Naive thymus-derived CD4-positive, alpha-beta T cell (primary cell): ENCODE results near the gene SOX5. TPM values are rescaled to one million over a fixed set of nuclear protein-coding genes. Genes with fewer than 3 reads are reported as not detected.

Experiments
- ATAC-seq: fragments of 150-1000 bp; cut with Tn5 transposase; 2 replicates; pipeline ENCODE4 v1.10.0; 2021; ENCODE audit warnings: mild to moderate bottlenecking, moderate library complexity
- CTCF ChIA-PET: fragments of 350-600 bp; sonication (Branson Sonifier 250); formaldehyde crosslinking; loops from one replicate; lab custom pipeline; 2021; ENCODE audit warnings: antibody characterized with exemption; lab: Charles Lee
- POLR2A ChIA-PET: fragments of 350-600 bp; sonication (Branson Sonifier 250); formaldehyde crosslinking; loops from one replicate; lab custom pipeline; 2021; ENCODE audit warnings: antibody characterized with exemption, inconsistent platforms; lab: Charles Lee
- DNase-seq, 9 donors: peaks; one replicate each; pipeline versions ENCODE4 v3.0.0 to v3.0.0-alpha.2; 2020 to 2022; ENCODE audit warnings: mixed read lengths in 1 of 9
- H3K27ac ChIP-seq: one replicate; pipeline ENCODE4 v1.7.0; 2013; ENCODE audit warnings: mild to moderate bottlenecking, low read depth, low read length, moderate library complexity
- H3K27me3 ChIP-seq, 2 donors: one replicate each; pipeline ENCODE4 v1.7.0; 2013; ENCODE audit warnings: low read length in 2 of 2, mild to moderate bottlenecking in 2 of 2, moderate library complexity in 2 of 2; ENCODE audit not compliant: control insufficient read depth in 2 of 2, insufficient read depth in 2 of 2
- H3K36me3 ChIP-seq, 3 experiments: 1 replicate in 2 of 3; 2 replicates in 1 of 3; pipeline ENCODE4 v1.7.0; 2013; ENCODE audit warnings: low read length in 3 of 3, mild to moderate bottlenecking in 3 of 3, moderate library complexity in 1 of 3; ENCODE audit not compliant: insufficient read depth in 3 of 3, control insufficient read depth in 2 of 3
- H3K4me1 ChIP-seq, 2 donors: one replicate each; pipeline ENCODE4 v1.7.0; 2013; ENCODE audit warnings: low read length in 2 of 2, mild to moderate bottlenecking in 2 of 2, moderate library complexity in 1 of 2; ENCODE audit not compliant: control insufficient read depth in 2 of 2, insufficient read depth in 2 of 2
- H3K4me3 ChIP-seq: 2 replicates; pipeline ENCODE4 v1.7.0; 2013; ENCODE audit warnings: mild to moderate bottlenecking, low read length
- H3K9me3 ChIP-seq, 3 experiments: 1 replicate in 2 of 3; 2 replicates in 1 of 3; pipeline ENCODE4 v1.7.0; 2013; ENCODE audit warnings: low read length in 3 of 3; ENCODE audit not compliant: control insufficient read depth in 2 of 3
- H3K27ac Mint-ChIP-seq, 9 donors: one replicate each; pipeline ENCODE4 v1.8.0; 2020 to 2022; ENCODE audit warnings: mixed read lengths in 9 of 9, mild to moderate bottlenecking in 8 of 9, moderate library complexity in 5 of 9, inconsistent platforms in 2 of 9
- H3K27me3 Mint-ChIP-seq, 5 donors: one replicate each; pipeline ENCODE4 v1.8.0; 2021 to 2022; ENCODE audit warnings: mixed read lengths in 5 of 5, mild to moderate bottlenecking in 1 of 5
- H3K36me3 Mint-ChIP-seq, 5 donors: one replicate each; pipeline ENCODE4 v1.8.0; 2020 to 2022; ENCODE audit warnings: mixed read lengths in 5 of 5, mild to moderate bottlenecking in 3 of 5, inconsistent platforms in 1 of 5
- H3K4me1 Mint-ChIP-seq, 7 donors: one replicate each; pipeline ENCODE4 v1.8.0; 2020 to 2022; ENCODE audit warnings: mixed read lengths in 7 of 7, mild to moderate bottlenecking in 3 of 7, inconsistent platforms in 1 of 7
- H3K4me3 Mint-ChIP-seq, 10 donors: one replicate each; pipeline ENCODE4 v1.8.0; 2020 to 2022; ENCODE audit warnings: mild to moderate bottlenecking in 10 of 10, mixed read lengths in 10 of 10, moderate library complexity in 6 of 10, inconsistent platforms in 2 of 10
- H3K9me3 Mint-ChIP-seq, 11 donors: one replicate each; pipeline ENCODE4 v1.8.0; 2020 to 2022; ENCODE audit warnings: mixed read lengths in 11 of 11, mild to moderate bottlenecking in 4 of 11, inconsistent platforms in 1 of 11, moderate library complexity in 1 of 11
- intact Hi-C, 2 donors: fragments of 100-400 bp; cut with micrococcal nuclease; formaldehyde crosslinking; loops; one replicate each; pipeline ENCODE4 v1.15.1; 2023
- polyA plus RNA-seq, 2 donors: library from polyadenylated mRNA; unstranded; fragments of 300-500 nt; fragmentation: Illumina TruSeq; gene quantifications; one replicate each; pipeline ENCODE4 v1.2.3, GENCODE V29; 2021
- total RNA-seq, 6 experiments: library from RNA in 5 of 6; stranded (reverse) in 5 of 6; gene quantifications; 1 replicate in 5 of 6; 2 replicates in 1 of 6; pipeline ENCODE4 v1.2.3 and lab custom pipeline; 2021 to 2026

SOX5 gene
- total and polyA plus RNA-seq, 7 experiments from 2014 or later: 0.05 TPM; not detected in 6

- no peak overlapping the region for H3K4me3 ChIP-seq
- no peaks in the 10 kb centered on the region for H3K27me3 Mint-ChIP-seq
- no peak overlapping the region for H3K4me3 Mint-ChIP-seq
- no peaks in the 10 kb centered on the region for H3K4me1 Mint-ChIP-seq
- peaks cover 0 to 7% (median 0%) of the 10 kb centered on the region in 11 donors for H3K9me3 Mint-ChIP-seq
- H3K27ac Mint-ChIP-seq: no peak overlapping the region
- H3K4me1 ChIP-seq: no peaks in the 10 kb centered on the region
- no peak for DNase-seq
- no peaks in the 10 kb centered on the region for H3K27me3 ChIP-seq
- no peak overlapping the region for H3K27ac ChIP-seq
- ChIA-PET POLR2A (no interaction called here), CTCF (no interaction called here)
- H3K9me3 ChIP-seq: no peaks in the 10 kb centered on the region
- H3K36me3 ChIP-seq: no peaks in the 10 kb centered on the region
- no peak for ATAC-seq
- no peaks in the 10 kb centered on the region for H3K36me3 Mint-ChIP-seq
- intact Hi-C loops: no loop called here
Measured at GRCh38 chr12:23941780-23942179, 7.7 kb downstream of the SOX5 start.

GRCh38 chr12:23938422-23938821 lies 11.0 kb downstream of the SOX5 start:
- Mint-ChIP-seq H3K27ac (no peak overlapping the region), H3K9me3 (peaks cover 0 to 7% (median 0%) of the 10 kb centered on the region in 11 donors), H3K36me3 (no peaks in the 10 kb centered on the region), H3K27me3 (no peaks in the 10 kb centered on the region), H3K4me3 (no peak overlapping the region), H3K4me1 (no peaks in the 10 kb centered on the region)
- intact Hi-C loops: no loop called here
- no peaks in the 10 kb centered on the region for H3K27me3 ChIP-seq
- H3K4me1 ChIP-seq: no peaks in the 10 kb centered on the region
- H3K9me3 ChIP-seq: no peaks in the 10 kb centered on the region
- no peak for DNase-seq
- H3K36me3 ChIP-seq: no peaks in the 10 kb centered on the region
- no peak overlapping the region for H3K4me3 ChIP-seq
- CTCF ChIA-PET: no interaction called here
- POLR2A ChIA-PET: no interaction called here
- no peak overlapping the region for H3K27ac ChIP-seq
- ATAC-seq: no peak

GRCh38 chr12:23931176-23931575 lies 18.3 kb downstream of the SOX5 start:
- H3K9me3 ChIP-seq: no peaks in the 10 kb centered on the region
- ATAC-seq (no peak), DNase-seq (no peak)
- no peaks in the 10 kb centered on the region for H3K4me1 ChIP-seq
- H3K4me3 Mint-ChIP-seq: no peak overlapping the region
- no peak overlapping the region for H3K27ac ChIP-seq
- no peaks in the 10 kb centered on the region for H3K4me1 Mint-ChIP-seq
- no peaks in the 10 kb centered on the region for H3K27me3 ChIP-seq
- no peaks in the 10 kb centered on the region for H3K27me3 Mint-ChIP-seq
- no peaks in the 10 kb centered on the region for H3K36me3 Mint-ChIP-seq
- H3K4me3 ChIP-seq: no peak overlapping the region
- H3K9me3 Mint-ChIP-seq: peaks cover 0 to 2% (median 0%) of the 10 kb centered on the region in 11 donors
- H3K36me3 ChIP-seq: no peaks in the 10 kb centered on the region
- ChIA-PET CTCF (no interaction called here), POLR2A (no interaction called here)
- H3K27ac Mint-ChIP-seq: no peak overlapping the region
- intact Hi-C loops: no loop called here

- Mint-ChIP-seq H3K9me3 (peaks cover 0 to 2% (median 0%) of the 10 kb centered on the region in 11 donors), H3K27ac (no peak overlapping the region), H3K4me3 (no peak overlapping the region), H3K4me1 (no peaks in the 10 kb centered on the region), H3K27me3 (no peaks in the 10 kb centered on the region), H3K36me3 (no peaks in the 10 kb centered on the region)
- H3K9me3 ChIP-seq: no peaks in the 10 kb centered on the region
- DNase-seq: no peak
- H3K27me3 ChIP-seq: no peaks in the 10 kb centered on the region
- no peaks in the 10 kb centered on the region for H3K36me3 ChIP-seq
- ATAC-seq: no peak
- H3K27ac ChIP-seq: no peak overlapping the region
- ChIA-PET POLR2A (no interaction called here), CTCF (no interaction called here)
- H3K4me1 ChIP-seq: no peaks in the 10 kb centered on the region
- no peak overlapping the region for H3K4me3 ChIP-seq
- intact Hi-C loops: no loop called here
Measured at GRCh38 chr12:23930599-23930998, 18.9 kb downstream of the SOX5 start.

- Histone ChIP-seq H3K36me3 (no peaks in the 10 kb centered on the region), H3K27me3 (no peaks in the 10 kb centered on the region), H3K4me1 (no peaks in the 10 kb centered on the region), H3K4me3 (no peak overlapping the region), H3K27ac (no peak overlapping the region), H3K9me3 (no peaks in the 10 kb centered on the region)
- H3K9me3 Mint-ChIP-seq: peaks cover 0 to 2% (median 0%) of the 10 kb centered on the region in 11 donors
- no peaks in the 10 kb centered on the region for H3K27me3 Mint-ChIP-seq
- H3K4me1 Mint-ChIP-seq: no peaks in the 10 kb centered on the region
- intact Hi-C loops: no loop called here
- CTCF ChIA-PET: no interaction called here
- H3K36me3 Mint-ChIP-seq: no peaks in the 10 kb centered on the region
- no peak for ATAC-seq
- POLR2A ChIA-PET: no interaction called here
- H3K4me3 Mint-ChIP-seq: no peak overlapping the region
- no peak overlapping the region for H3K27ac Mint-ChIP-seq
- DNase-seq: no peak
Measured at GRCh38 chr12:23929906-23930305, 19.6 kb downstream of the SOX5 start.

- Mint-ChIP-seq H3K27me3 (no peaks in the 10 kb centered on the region), H3K4me1 (no peaks in the 10 kb centered on the region), H3K36me3 (no peaks in the 10 kb centered on the region), H3K9me3 (peaks cover 0 to 2% (median 0%) of the 10 kb centered on the region in 11 donors), H3K4me3 (no peak overlapping the region), H3K27ac (no peak overlapping the region)
- H3K36me3 ChIP-seq: no peaks in the 10 kb centered on the region
- no peaks in the 10 kb centered on the region for H3K27me3 ChIP-seq
- no peaks in the 10 kb centered on the region for H3K9me3 ChIP-seq
- ChIA-PET POLR2A (no interaction called here), CTCF (no interaction called here)
- ATAC-seq (no peak), DNase-seq (no peak)
- H3K4me3 ChIP-seq: no peak overlapping the region
- H3K4me1 ChIP-seq: no peaks in the 10 kb centered on the region
- H3K27ac ChIP-seq: no peak overlapping the region
- intact Hi-C loops: no loop called here
Measured at GRCh38 chr12:23927907-23928306, 21.6 kb downstream of the SOX5 start.

- CTCF ChIA-PET: no interaction called here
- intact Hi-C loops: no loop called here
- no peak overlapping the region for H3K4me3 Mint-ChIP-seq
Measured at GRCh38 chr12:23921099-23921856, 28.2 kb downstream of the SOX5 start.

More at GRCh38 chr12:23921099-23921856, 28.2 kb downstream of the SOX5 start:
- Mint-ChIP-seq H3K36me3 (no peaks in the 10 kb centered on the region), H3K4me1 (no peaks in the 10 kb centered on the region), H3K27ac (no peak overlapping the region), H3K27me3 (no peaks in the 10 kb centered on the region), H3K9me3 (peaks cover 0 to 4% (median 0%) of the 10 kb centered on the region in 11 donors)
- ATAC-seq (no peak), DNase-seq (no peak)
- no peaks in the 10 kb centered on the region for H3K36me3 ChIP-seq
- H3K9me3 ChIP-seq: no peaks in the 10 kb centered on the region
- no peak overlapping the region for H3K4me3 ChIP-seq
- POLR2A ChIA-PET: no interaction called here
- H3K27me3 ChIP-seq: no peaks in the 10 kb centered on the region
- no peak overlapping the region for H3K27ac ChIP-seq
- H3K4me1 ChIP-seq: no peaks in the 10 kb centered on the region
